A204.1 (cell line): Measurements from ENCODE around the gene ECEL1.

Source experiments
- FAIRE-seq: peaks from 2 replicates; lab custom pipeline; 2012; peaks lifted over from hg19 to GRCh38; lab: Jason Lieb, UNC

The ECEL1 gene

DNA sequence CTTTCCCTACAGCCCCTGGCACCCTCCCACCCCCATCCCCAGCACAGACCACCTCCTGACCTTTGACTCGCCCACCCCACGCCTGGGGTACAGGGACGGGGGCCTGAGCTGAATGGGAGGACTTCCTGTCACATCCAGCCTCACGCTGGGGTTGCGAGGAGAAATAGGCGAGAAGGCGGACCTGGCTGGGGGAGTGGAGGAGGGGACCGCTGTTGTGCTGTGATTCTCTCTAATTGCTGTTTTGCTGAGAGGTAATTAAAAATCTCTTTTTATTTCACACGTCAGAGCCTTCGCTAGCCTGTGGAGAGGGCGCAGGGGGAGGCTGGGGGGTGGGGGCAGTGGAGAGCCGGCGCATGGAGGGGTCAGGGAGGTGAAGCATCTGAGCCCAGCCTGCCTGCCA lies 9.7 kb upstream of the ECEL1 start:
- FAIRE-seq = no peak

DNA sequence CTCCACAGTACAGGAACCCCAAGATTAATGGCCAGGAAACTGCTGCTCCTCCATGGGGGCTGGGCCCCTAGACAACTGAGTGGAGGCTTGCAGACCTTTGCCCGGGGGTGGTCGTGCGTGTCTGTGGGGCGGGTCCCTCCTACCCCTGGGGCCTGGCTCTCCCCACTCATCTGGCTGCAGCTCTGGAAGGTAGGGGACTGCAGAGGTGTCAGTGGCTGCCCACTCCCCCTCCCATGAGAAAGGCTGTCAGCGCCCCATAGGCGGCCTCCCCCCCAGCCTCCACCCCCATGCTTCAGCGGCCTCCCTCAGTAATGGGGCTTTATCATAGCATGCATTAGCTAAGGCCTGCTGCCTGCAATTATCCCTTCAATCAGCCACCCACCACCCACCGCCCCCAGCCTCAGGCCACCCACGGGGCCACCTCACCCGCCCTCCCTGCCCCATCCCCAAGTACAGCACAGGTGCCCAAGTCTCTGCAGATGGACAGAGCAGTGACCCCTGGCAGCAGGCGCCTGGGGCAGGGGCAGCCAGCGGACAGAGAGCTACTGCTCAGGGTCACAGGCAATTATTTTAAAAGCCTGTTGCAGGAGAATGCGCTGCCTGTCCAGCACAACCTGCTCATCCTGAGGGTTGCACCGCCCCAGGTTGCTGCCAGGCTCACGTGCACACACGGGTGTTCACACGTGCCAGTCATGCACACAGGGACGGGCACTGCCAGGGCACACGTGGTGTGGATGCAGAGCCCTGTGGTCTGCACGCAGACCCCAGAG lies 9.1 kb upstream of the ECEL1 start:
- no peak for FAIRE-seq

DNA sequence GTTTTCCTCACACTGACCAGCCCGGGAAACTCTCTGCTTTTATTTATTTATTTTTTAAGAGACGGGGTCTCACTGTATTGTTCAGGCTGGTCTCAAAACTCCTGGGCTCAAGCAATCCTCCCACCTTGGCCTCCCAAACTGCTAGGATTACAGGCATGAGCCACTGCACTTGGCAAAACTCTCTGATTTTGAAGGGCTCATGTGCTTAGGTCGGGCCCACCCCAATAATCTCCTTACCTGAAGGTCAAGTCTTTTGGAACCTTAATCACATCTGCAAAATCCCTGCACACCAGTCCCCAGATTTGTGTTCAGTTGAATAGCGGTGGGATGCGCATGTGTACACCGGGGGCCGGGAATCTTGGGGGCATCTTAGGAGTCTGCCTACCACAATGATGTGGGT lies 7.7 kb upstream of the ECEL1 start:
- no peak for FAIRE-seq

- no peak for FAIRE-seq
Observed at GRCh38 chr2:232494542-232494941, 6.9 kb upstream of the ECEL1 start.

DNA sequence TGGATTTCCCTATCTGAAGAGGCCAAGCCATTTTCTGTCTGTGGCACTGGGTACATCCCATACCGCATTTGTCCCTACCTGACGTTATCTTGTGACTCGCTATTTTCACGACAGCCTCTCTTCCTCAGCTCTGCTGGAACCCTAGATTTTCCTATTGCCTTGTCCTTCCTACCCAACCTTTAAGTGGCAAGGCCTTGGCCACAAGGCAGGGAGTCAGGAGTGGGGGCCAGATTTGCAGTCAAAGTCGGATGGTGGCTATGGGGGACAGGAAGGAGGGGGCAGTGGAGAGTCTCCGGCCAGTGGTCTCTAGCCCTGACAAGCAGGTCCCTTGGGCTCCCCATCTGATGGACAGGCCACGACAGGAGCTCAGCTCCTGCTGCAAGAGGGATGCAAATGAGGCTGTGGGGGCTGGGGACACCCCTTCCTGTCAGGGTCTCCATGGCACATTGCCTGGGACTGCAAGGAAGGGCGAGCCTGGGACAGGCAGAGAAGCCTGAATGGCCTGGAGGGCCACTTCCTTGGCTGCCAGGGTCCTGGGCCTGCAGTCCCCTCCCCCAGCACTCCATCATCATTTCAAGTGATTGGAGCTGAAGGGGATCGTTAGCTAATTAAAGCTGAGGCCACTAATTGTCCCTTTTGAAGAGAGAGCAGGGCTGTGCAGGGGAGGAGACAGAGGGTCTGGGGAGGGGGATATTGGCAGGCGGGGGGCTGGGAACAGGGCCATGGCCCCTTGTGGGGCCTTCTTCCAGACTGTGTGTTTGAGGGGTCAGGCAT lies 6.3 kb upstream of the ECEL1 start:
- no peak for FAIRE-seq

GRCh38 chr2:232492963-232493700 lies 5.5 kb upstream of the ECEL1 start:
- no peak for FAIRE-seq

- FAIRE-seq = no peak
Observed at GRCh38 chr2:232492236-232492848, 4.7 kb upstream of the ECEL1 start.

GRCh38 chr2:232491139-232491780 lies 3.6 kb upstream of the ECEL1 start:
- no peak for FAIRE-seq

- FAIRE-seq = no peak
Observed at GRCh38 chr2:232490221-232491138, 2.8 kb upstream of the ECEL1 start.

DNA sequence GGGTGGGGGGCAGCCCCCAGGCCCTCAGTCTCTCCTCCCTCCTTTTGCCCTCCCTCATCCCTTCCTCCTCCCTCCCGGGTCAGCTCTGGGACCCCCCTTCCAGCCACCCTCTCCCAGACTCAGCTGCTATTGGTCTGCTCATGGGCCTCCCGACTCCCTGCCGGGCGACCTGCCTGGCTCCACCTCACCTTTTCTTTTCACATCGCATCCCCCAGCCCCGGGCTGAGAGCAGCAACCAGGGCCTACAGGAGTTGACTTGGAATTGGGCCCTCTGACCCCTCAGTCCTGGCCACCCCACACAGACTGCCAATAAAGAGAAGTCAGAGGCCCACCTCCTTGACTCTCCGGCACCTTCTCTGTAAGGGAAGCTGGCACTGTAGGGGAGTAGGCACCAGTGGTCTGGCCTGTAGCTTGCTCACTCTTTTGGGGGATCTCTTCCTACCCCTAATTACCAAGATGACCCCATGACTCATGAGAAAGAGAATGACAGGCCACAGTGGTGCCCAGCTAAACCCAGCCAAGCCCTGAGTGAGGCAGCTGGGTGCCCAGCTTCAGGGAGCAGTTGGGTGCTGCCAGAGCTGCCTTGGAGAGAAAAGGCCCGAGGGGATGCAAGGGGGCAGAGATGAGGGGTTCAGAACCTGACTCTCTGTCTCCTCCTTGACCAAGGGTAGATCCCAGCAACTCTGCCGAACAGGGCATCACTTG lies 2.0 kb upstream of the ECEL1 start:
- FAIRE-seq = no peak

GRCh38 chr2:232488721-232489300 lies 1.2 kb upstream of the ECEL1 start:
- FAIRE-seq = no peak

- no peak for FAIRE-seq
Observed at GRCh38 chr2:232488097-232488711, 570 bp upstream of the ECEL1 start.

DNA sequence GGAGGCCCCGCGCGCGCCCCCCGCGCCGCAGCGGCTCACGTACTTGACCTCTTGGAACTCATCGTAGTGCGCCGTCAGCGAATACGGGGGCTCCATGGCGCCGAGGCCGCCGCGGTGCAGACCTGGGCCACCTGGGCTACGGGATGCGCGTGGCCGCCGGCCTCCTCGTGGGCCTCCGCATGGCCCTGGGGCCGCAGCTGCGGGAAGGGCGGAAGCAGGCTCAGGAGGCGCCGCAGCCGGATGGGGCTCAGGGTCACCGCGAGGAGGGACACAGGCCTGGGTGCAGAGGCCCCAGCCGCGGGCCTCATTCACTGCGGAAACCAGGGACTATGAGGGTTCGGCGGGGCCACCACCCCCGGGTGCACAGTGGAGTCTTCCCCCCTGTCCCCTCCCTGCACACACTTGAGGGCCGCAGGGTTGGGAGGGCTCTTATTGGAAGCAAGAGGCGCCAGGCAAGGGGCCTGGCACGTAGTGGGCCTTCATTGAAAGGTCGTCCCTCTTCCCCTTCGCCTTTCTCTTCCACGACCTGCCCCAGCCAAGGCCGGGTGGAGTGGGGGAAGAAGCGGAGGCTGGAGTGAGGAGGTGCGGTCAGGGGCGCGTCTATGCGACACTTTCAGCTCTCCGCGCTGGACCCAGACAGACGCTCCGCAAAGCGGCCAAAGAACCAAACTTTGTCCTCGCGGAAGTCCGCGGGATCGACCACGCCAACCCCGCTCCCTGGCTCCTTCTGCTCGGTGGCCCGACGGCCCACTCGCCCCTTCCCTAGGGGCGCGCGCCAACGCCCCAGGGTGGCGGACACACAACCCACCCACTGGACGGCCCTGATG lies 863 bp downstream of the ECEL1 start:
- no peak for FAIRE-seq

DNA sequence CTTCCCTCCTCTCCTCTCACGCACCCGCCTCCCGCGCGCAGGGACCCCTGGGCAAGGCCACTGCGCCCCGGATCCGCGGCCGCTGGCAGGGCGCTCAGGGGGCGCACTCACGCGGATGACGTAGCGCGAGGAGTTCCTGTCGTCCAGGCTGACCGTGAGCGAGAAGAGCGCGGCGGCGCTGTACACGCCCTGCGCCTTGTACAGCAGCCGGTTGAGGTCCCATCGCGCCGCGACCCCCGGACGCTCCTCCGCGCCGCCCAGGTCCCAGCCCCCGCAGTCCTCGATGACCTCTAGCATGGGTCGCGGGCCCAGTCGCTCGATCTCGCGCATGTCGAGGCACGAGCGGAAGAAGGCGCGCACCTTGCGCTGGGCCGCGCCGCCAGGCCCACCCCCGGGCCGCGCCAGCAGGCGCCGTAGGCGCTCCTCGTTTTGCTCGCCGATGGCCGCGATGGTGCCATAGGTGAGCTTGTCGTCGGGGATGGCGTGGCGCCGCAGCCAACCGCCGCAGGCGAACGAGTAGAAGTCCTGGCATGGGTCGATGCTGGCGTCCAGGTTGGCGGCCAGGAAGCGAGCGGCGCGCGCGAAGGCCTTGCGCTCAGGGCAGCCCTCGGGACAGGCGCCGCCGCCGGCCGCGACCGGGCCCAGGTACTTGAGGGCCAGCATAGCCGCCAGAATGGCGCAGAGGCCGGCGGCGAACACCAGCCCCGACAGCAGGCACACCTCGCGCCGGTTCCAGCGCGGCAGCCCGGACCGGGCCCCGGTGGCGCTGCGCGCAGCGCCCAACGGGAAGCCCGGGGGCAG lies 1.7 kb downstream of the ECEL1 start:
- FAIRE-seq = no peak

- no peak for FAIRE-seq
Observed at GRCh38 chr2:232485348-232485756, 2.3 kb downstream of the ECEL1 start.

GRCh38 chr2:232484628-232485347 lies 2.8 kb downstream of the ECEL1 start:
- no peak for FAIRE-seq
